ENCODE results near the gene RNF112. TPM values are rescaled to one million over a fixed set of nuclear protein-coding genes. Genes with fewer than 3 reads are reported as not detected.

RNF112 gene
- total and polyA plus RNA-seq, 2 of the 8 experiments (the other 6 are each of a cell fraction or from before 2014, with no cell fraction given) = 1.1 to 2.2 TPM

DNA sequence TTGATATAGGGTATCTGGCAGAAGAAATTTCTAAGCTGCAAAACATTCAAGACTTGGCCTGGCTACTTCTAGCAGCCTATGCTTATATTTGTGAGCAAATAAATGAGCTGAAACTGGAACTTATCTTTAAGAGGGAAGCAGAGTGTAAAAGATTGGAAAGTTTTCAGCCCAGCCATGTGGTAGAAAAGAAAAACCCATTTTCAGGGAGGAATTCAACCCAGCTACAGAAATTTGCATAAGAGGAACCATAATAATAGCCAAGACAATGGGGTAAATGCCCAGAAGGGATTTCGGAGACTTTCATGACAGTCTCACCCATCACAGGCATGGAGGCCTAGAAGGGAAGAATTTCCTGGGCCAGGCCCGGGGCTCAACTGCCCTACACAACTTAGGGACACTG is 31.7 kb downstream of the RNF112 start:
- DNase-seq (ENCODE audit: low read depth in 1 of 2, low spot score in 2 of 2) = no peak
- POLR2A ChIA-PET (ENCODE audit: partially characterized antibody) = interaction anchor here (1.2 kb wide), 2 partner anchors 9 to 10 kb away, joined by 3 read pairs; no protein-coding TSS in a partner anchor
- Histone ChIP-seq H3K4me1 (replicated peaks in 1 of 4; ENCODE audit: control insufficient read depth in 3 of 4, insufficient read depth in 4 of 4, low read length in 3 of 4) (peaks cover 0 to 2% (median under 1%) of the 10 kb centered on the region in 4 experiments; a peak in 2 of 7 replicates), H3K23ac (ENCODE audit: insufficient read length) (no peak overlapping the region), H2BK12ac (ENCODE audit: low read depth, low read length) (no peak overlapping the region), H4K91ac (replicated peaks; ENCODE audit: insufficient read length, low read length) (no peak overlapping the region), H3K14ac (ENCODE audit: insufficient read length) (no peak overlapping the region), H2BK120ac (replicated peaks; ENCODE audit: low read depth, low read length) (no peak overlapping the region), H4K8ac (ENCODE audit: extremely low read depth, insufficient read depth, low read length) (no peak overlapping the region), H3K4me2 (ENCODE audit: insufficient read depth in 1 of 2, low read depth in 2 of 2, low read length in 2 of 2) (no peak overlapping the region), H3K56ac (replicated peaks; ENCODE audit: insufficient read length, low read depth, low read length) (no peak overlapping the region), H2BK20ac (ENCODE audit: low read length) (no peak overlapping the region), H4K20me1 (replicated peaks in 1 of 2; ENCODE audit: control insufficient read depth in 1 of 2, insufficient read depth in 2 of 2, low read length in 2 of 2) (no peaks in the 10 kb centered on the region), H2BK5ac (ENCODE audit: low read depth, low read length) (no peak overlapping the region), H3K23me2 (ENCODE audit: low read depth, low read length) (no peaks in the 10 kb centered on the region), H3K79me2 (ENCODE audit: control insufficient read depth in 1 of 2, insufficient read depth in 2 of 2, low read length in 2 of 2) (no peaks in the 10 kb centered on the region), H3K79me1 (ENCODE audit: low read depth, low read length) (no peaks in the 10 kb centered on the region), H3K27ac (ENCODE audit: low read depth, low read length) (no peak overlapping the region), H2AK5ac (ENCODE audit: low read depth, low read length) (no peak overlapping the region), H3K27me3 (replicated peaks in 1 of 4; ENCODE audit: control insufficient read depth in 3 of 4, extremely low read depth in 1 of 4, insufficient read depth in 3 of 4, low read length in 3 of 4) (no peaks in the 10 kb centered on the region), H3K9me3 (ENCODE audit: insufficient read depth in 2 of 2, low read depth in 1 of 2, low read length in 1 of 2) (peaks cover 18 to 22% of the 10 kb centered on the region in 2 experiments), H3K9ac (replicated peaks in 1 of 4; ENCODE audit: extremely low read depth in 1 of 4, low read depth in 3 of 4, low read length in 3 of 4) (no peak overlapping the region), H3K4ac (replicated peaks; ENCODE audit: insufficient read length, low read depth, low read length) (no peak overlapping the region), H3K4me3 (ENCODE audit: extremely low read depth in 1 of 4, insufficient read depth in 2 of 4, low read depth in 3 of 4, low read length in 4 of 4) (no peak overlapping the region), H2AFZ (ENCODE audit: low read length) (no peak overlapping the region), H4K5ac (ENCODE audit: insufficient read length, low read depth, low read length) (no peak overlapping the region), H2BK15ac (ENCODE audit: low read length) (no peak overlapping the region), H3K36me3 (ENCODE audit: control insufficient read depth in 2 of 4, insufficient read depth in 4 of 4, low read length in 3 of 4) (no peaks in the 10 kb centered on the region), H3K18ac (ENCODE audit: extremely low read depth, low read length) (no peak overlapping the region; the same call in 1 of the 2 replicates)
- 89% methylated on average over 2 of the region's 2 CpGs; no CpG with 5 or more reads in 1 of the 2 experiments for WGBS, 2 experiments (ENCODE audit: extremely low coverage in 1 of 2, insufficient coverage in 1 of 2, insufficient read length in 1 of 2, insufficient replicate concordance in 2 of 2, low coverage in 1 of 2, low lambda C conversion rate in 2 of 2, missing lambda C conversion rate in 1 of 2)
- CTCF ChIA-PET (ENCODE audit: partially characterized antibody) = interaction anchor here (1.1 to 1.4 kb wide), 2 partner anchors 9 to 80 kb away, joined by 3 to 6 read pairs; partner anchors contain the start of gene B9D1
- TF ChIP-seq PHF8 (conservative IDR thresholded peaks at IDR 0.05; ENCODE audit: low read depth, low read length) (no peak), TAF1 (IDR thresholded peaks at IDR 0.05; ENCODE audit: low read depth, low read length) (no peak), ASH2L (IDR thresholded peaks at IDR 0.05; ENCODE audit: low read length) (no peak), NRF1 (IDR thresholded peaks at IDR 0.05; ENCODE audit: low read depth, low read length) (no peak)
- TF ChIP-seq, protein P1, sequence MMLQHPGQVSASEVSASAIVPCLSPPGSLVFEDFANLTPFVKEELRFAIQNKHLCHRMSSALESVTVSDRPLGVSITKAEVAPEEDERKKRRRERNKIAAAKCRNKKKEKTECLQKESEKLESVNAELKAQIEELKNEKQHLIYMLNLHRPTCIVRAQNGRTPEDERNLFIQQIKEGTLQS (IDR thresholded peaks at IDR 0.05; ENCODE audit: insufficient read depth, low read depth, low read length) = no peak
- TF ChIP-seq, protein P2, sequence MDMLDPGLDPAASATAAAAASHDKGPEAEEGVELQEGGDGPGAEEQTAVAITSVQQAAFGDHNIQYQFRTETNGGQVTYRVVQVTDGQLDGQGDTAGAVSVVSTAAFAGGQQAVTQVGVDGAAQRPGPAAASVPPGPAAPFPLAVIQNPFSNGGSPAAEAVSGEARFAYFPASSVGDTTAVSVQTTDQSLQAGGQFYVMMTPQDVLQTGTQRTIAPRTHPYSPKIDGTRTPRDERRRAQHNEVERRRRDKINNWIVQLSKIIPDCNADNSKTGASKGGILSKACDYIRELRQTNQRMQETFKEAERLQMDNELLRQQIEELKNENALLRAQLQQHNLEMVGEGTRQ (IDR thresholded peaks at IDR 0.05; ENCODE audit: low read length) = no peak
- no peak for FAIRE-seq

Measured in H1 (cell line).